Measurements from ENCODE around the gene ATP1A3. TPM values are rescaled to one million over a fixed set of nuclear protein-coding genes. Genes with fewer than 3 reads are reported as not detected.

Gene ATP1A3
- total RNA-seq, 1 experiment from 2014 or later, result not detected

DNA sequence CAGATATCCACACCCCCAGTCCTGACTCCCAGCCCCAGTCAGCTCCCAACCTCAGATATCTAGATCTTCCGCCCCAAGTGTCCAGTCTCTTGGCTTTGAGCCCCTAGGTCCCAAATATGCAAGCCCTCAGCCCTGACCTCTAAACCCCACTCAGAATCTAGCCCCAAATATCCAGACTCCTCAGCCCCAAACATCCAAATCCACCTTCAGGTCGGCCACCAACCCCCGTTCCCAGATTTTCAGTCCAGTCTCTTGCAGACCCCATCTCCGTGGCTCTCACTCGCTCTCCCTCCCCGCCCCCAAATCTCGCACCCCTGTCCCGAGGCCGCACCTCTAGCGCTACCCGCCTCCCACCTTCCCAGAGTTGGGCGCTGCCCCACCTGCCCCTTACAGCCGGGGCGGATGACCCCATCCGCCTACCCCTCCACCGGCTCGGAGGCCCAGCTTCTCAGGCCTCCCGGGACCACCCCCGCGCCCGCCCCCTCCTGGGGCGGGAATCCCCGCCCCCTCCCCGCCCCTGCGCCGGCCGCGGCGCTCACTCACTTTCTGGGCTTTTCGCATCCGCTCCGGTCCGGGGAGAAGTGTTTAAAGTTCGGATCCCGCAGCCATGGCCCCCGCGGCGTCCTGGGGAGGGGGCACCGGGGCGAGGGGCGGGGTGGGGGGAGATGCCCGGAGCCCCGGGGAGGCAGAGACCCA is 66.4 kb downstream of the ATP1A3 start:
- Mint-ChIP-seq H3K36me3 (ENCODE audit: insufficient read depth, unreplicated experiment) (no peaks in the 10 kb centered on the region), H3K9me3 (ENCODE audit: unreplicated experiment) (no peaks in the 10 kb centered on the region), H3K4me1 (ENCODE audit: insufficient read depth, unreplicated experiment) (peaks cover 12% of the 10 kb centered on the region), H3K27ac (ENCODE audit: low read depth, unreplicated experiment) (no peak overlapping the region), H3K4me3 (ENCODE audit: unreplicated experiment) (no peak overlapping the region), H3K27me3 (ENCODE audit: insufficient read depth, unreplicated experiment) (peaks cover 19% of the 10 kb centered on the region)
- POLR2A ChIA-PET, result no interaction called here
- CTCF ChIA-PET, result interaction anchor here (0.6 kb wide), 1 partner anchor 593 kb away, joined by 3 read pairs; no protein-coding TSS in a partner anchor
- intact Hi-C loops (cut with micrococcal nuclease), result no loop called here
- BruUV-seq (replicated peaks), result no TSS peak
- no peak for DNase-seq (ENCODE audit: unreplicated experiment)
- no peak for TF ChIP-seq CTCF (IDR thresholded peaks at IDR 0.05; ENCODE audit: unreplicated experiment)

- BruUV-seq (replicated peaks), result no TSS peak
- DNase-seq (ENCODE audit: unreplicated experiment), result no peak
- no peak overlapping the region for H3K4me3 Mint-ChIP-seq (ENCODE audit: unreplicated experiment)
- H3K36me3 Mint-ChIP-seq (ENCODE audit: insufficient read depth, unreplicated experiment), result no peaks in the 10 kb centered on the region
- H3K27me3 Mint-ChIP-seq (ENCODE audit: insufficient read depth, unreplicated experiment), result peaks cover 20% of the 10 kb centered on the region
- POLR2A ChIA-PET, result no interaction called here
- intact Hi-C loops (cut with micrococcal nuclease), result no loop called here
- CTCF ChIA-PET, result no interaction called here
- no peaks in the 10 kb centered on the region for H3K9me3 Mint-ChIP-seq (ENCODE audit: unreplicated experiment)
- TF ChIP-seq CTCF (IDR thresholded peaks at IDR 0.05; ENCODE audit: unreplicated experiment), result no peak
- H3K4me1 Mint-ChIP-seq (ENCODE audit: insufficient read depth, unreplicated experiment), result peaks cover 12% of the 10 kb centered on the region
- H3K27ac Mint-ChIP-seq (ENCODE audit: low read depth, unreplicated experiment), result no peak overlapping the region
Measured at GRCh38 chr19:41926763-41927496, 67.1 kb downstream of the ATP1A3 start.

DNA sequence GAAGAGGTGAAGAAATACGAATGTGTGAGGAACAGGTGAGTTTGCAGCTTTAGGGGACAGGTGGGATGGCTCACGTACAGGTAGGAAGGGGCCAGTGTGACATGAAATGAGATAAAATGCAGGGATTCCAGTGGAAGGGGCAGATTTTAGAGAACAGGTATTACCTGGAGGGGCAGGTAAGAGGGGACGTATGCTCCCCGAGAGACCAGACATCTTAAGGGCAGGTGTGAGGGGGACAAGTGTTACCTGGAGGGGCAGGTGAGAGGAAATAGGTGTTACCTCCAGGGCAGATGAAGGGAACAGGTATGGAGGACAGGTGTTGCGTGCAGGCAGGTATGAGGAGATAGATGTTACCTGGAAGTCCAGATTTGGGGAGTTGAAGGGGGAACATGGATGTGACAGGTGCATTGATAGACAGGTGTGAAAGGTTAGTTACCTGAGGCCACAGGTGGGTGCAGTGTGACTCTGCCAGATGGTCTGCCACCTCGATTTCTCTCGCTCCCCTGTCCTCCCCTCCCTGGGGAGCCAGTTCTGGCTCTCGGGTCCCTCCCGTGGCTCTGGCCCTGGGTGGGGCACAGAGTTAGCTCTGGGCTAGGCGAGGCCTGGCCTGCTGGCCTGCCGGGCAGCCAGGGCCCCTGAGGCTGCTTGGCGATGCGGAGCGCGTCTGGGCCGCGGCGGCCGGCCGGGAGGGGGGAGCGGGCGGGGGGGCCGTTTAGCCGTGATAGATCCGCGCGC is 67.8 kb downstream of the ATP1A3 start:
- CTCF ChIA-PET, result no interaction called here
- no TSS peak for BruUV-seq (replicated peaks)
- intact Hi-C loops (cut with micrococcal nuclease), result no loop called here
- no peak for DNase-seq (ENCODE audit: unreplicated experiment)
- peaks cover 12% of the 10 kb centered on the region for H3K4me1 Mint-ChIP-seq (ENCODE audit: insufficient read depth, unreplicated experiment)
- H3K4me3 Mint-ChIP-seq (ENCODE audit: unreplicated experiment), result no peak overlapping the region
- no peaks in the 10 kb centered on the region for H3K36me3 Mint-ChIP-seq (ENCODE audit: insufficient read depth, unreplicated experiment)
- H3K9me3 Mint-ChIP-seq (ENCODE audit: unreplicated experiment), result no peaks in the 10 kb centered on the region
- POLR2A ChIA-PET, result no interaction called here
- peaks cover 27% of the 10 kb centered on the region for H3K27me3 Mint-ChIP-seq (ENCODE audit: insufficient read depth, unreplicated experiment)
- H3K27ac Mint-ChIP-seq (ENCODE audit: low read depth, unreplicated experiment), result no peak overlapping the region
- TF ChIP-seq CTCF (IDR thresholded peaks at IDR 0.05; ENCODE audit: unreplicated experiment), result no peak

Data from MCF 10A (cell line).